Lower leg skin (tissue), 4 donors: ENCODE results near the gene CCL16. TPM values are rescaled to one million over a fixed set of nuclear protein-coding genes. Genes with fewer than 3 reads are reported as not detected.
A peak's percentile ranks its signal among the peaks of the same experiment; 100 is the strongest.

Experiments
- DNase-seq, 2 donors: peaks; one replicate each; pipeline ENCODE4 v3.0.0-alpha.2; 2019; ENCODE audit warnings: low spot score in 2 of 2
- H3K4me3 ChIP-seq: fragments of 200-600 bp; sonication (generic); 2 replicates; pipeline ENCODE4 v1.5.1; 2017; ENCODE audit warnings: mild to moderate bottlenecking, low read depth; ENCODE audit not compliant: poor library complexity, severe bottlenecking
- CTCF ChIP-seq, 3 donors: fragments of 450-650 bp; IDR thresholded peaks; one replicate each; pipeline ENCODE4 v1.5.1; 2016; ENCODE audit warnings: antibody characterized with exemption in 3 of 3, mild to moderate bottlenecking in 3 of 3, moderate library complexity in 2 of 3
- POLR2A ChIP-seq, 2 donors: fragments of 450-650 bp; IDR thresholded peaks; one replicate each; pipeline ENCODE4 v1.6.1; 2016 to 2017; ENCODE audit warnings: antibody characterized with exemption in 2 of 2, mild to moderate bottlenecking in 1 of 2, moderate library complexity in 1 of 2
- WGBS, 2 donors: methylation state at CpG; one replicate each; pipeline ENCODE4 v1.1.5; 2018; 5-methylcytosine and 5-hydroxymethylcytosine counted together
- intact Hi-C: fragments of 100-400 bp; cut with DNase I; formaldehyde crosslinking; loops from one replicate; pipeline ENCODE4 v1.15.0; 2023; ENCODE audit warnings: low total_unique reads
- total RNA-seq, 4 donors: library from RNA; depleted of rRNA; stranded (reverse); fragments of >200 nt; gene quantifications; one replicate each; pipeline ENCODE4 v1.1.0, GENCODE V29; 2016

CCL16 gene
- total RNA-seq, 4 donors from 2014 or later = 0.39 TPM; not detected in 3

- 43 to 44% methylated on average over 4 of the region's 4 CpGs for WGBS, 2 donors
- TF ChIP-seq CTCF (IDR thresholded peaks at IDR 0.05) (no peak), POLR2A (IDR thresholded peaks at IDR 0.05) (no peak)
- no peak overlapping the region for H3K4me3 ChIP-seq
- intact Hi-C loops = no loop called here
- DNase-seq = no peak
Observed at GRCh38 chr17:36004594-36005108, 23.4 kb upstream of the CCL16 start.

GRCh38 chr17:36002631-36003030, 21.3 kb upstream of the CCL16 start:
- TF ChIP-seq CTCF (IDR thresholded peaks at IDR 0.05) = no peak
- no peak for TF ChIP-seq POLR2A (IDR thresholded peaks at IDR 0.05)
- peak in 1 of 2 donors; percentile 58 for DNase-seq
- WGBS, 2 donors = 86 to 87% methylated on average over 7 of the region's 7 CpGs
- no peak overlapping the region for H3K4me3 ChIP-seq
- intact Hi-C loops = no loop called here

DNA sequence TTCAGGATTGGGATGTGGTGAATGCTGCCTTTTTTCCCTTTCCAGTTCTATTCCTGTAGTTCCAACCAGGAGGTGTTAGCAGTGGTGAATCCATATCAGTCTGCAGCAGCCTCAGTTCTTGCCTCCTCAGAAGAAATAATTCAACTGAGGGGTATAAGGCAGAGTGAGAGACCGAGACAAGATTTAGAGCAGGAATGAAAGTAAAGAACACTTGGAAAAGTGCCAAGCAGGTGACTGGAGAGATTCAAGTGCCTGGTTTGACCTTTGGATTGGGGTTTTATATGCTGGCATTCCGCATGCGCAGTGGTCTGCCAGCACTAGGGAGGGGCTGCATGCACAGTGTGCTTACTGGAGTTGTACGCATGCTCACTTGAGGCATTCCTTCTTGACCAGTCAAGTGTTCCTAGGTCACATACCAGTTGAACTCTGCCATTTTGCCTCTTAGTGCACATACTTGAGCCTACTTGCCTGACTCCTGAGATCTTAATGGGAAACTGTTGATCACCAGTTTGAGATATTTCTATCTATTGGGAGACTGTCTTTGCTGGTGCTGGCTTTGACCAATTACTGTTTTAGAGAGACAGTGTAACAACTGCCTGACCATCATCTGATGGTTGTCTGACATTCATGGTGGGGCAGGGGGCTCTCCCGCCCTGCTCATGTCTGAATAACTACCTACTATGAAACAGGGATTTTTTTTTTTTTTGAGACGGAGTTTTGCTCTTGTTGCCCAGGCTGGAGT, 20.7 kb upstream of the CCL16 start:
- TF ChIP-seq CTCF (IDR thresholded peaks at IDR 0.05) (no peak), POLR2A (IDR thresholded peaks at IDR 0.05) (no peak)
- H3K4me3 ChIP-seq = no peak overlapping the region
- intact Hi-C loops = no loop called here
- DNase-seq = peak in 1 of 2 donors; percentile 6
- 76 to 80% methylated on average over 6 of the region's 6 CpGs for WGBS, 2 donors

DNA sequence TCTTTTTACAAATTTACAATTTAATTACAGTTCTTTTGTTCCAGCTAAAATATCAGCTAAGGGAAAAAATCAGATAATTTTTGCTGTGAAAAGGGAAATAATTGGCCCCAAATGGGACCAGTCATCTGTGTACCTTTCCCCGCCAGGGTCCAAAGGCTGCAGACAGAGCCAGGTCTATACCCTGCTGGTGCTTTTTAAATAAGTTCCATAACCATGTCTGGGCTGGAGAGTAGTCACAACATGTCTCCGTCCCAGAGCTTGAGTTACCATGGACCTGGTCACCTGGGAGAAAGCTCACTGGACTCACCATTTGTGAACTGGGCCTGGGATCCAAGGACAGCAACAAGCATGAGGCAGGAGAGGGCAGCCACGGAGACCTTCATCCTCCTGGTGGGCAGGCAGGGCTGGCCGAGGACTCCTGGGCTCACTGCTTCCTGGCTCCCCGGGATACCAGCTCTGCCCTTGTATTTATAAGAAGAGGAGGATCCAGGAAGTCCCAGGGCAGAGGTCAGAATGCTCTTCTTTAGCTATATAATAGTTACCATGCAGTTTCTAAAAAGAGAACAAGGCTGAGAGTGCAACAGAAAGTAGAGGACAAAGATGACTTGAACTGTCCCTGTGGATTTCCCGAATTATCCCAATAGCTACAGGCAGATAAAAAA, 19.9 kb upstream of the CCL16 start, which contains the start of gene CCL15:
Gene CCL15, minus strand, starts transcription at position 444 of the 662 bp plus-strand sequence. Its CDS starts 61 bp downstream, at position 383.
- DNase-seq = peak in 1 of 2 donors; percentile 36
- WGBS, 2 donors = 71 to 74% methylated on average over 6 of the region's 6 CpGs
- intact Hi-C loops = no loop called here

DNA sequence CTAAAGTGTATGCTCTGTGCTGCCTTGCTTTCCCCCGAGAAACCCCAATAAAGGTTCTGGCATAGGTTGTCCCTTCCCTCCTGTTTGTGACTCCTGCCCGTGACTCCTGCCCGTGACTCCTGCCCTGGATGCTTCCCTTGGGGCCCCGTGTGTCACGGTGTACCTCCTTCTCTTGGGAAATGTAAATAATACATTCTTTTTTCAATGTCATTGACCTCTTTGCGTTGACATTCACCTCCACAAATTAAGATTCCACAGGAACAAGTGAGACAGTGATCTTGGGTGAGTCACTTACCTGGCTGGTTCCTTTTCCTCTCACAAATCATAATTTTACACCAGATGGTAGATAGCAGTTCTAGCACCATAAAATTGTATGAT, 19.4 kb upstream of the CCL16 start:
- DNase-seq = peak in 1 of 2 donors; percentile 50
- H3K4me3 ChIP-seq = no peak overlapping the region
- 72 to 75% methylated on average over 6 of the region's 6 CpGs for WGBS, 2 donors
- intact Hi-C loops = no loop called here
- TF ChIP-seq POLR2A (IDR thresholded peaks at IDR 0.05) (no peak), CTCF (IDR thresholded peaks at IDR 0.05) (no peak)

More for the DNA sequence above, 19.9 kb upstream of the CCL16 start, which contains the start of gene CCL15:
- no peak within 1 kb of the TSS for H3K4me3 ChIP-seq
- TF ChIP-seq POLR2A (IDR thresholded peaks at IDR 0.05) = no peak
- no peak for TF ChIP-seq CTCF (IDR thresholded peaks at IDR 0.05)
